ENCODE measurements around the gene PRR5L. TPM values are rescaled to one million over a fixed set of nuclear protein-coding genes. Genes with fewer than 3 reads are reported as not detected.
A peak's percentile ranks its signal among the peaks of the same experiment; 100 is the strongest.

Gene PRR5L
- polyA plus RNA-seq, 1 of the 3 experiments (the other 2 are of a cell fraction): 0.46 TPM

- TF ChIP-seq CTCF (IDR thresholded peaks at IDR 0.05) (no peak), USF2 (IDR thresholded peaks at IDR 0.05; ENCODE audit: borderline replicate concordance, low read depth, low read length) (peak; percentile 98), TAF1 (IDR thresholded peaks at IDR 0.05; ENCODE audit: borderline replicate concordance, low read depth, low read length) (peak; percentile 90), USF1 (IDR thresholded peaks at IDR 0.05; ENCODE audit: borderline replicate concordance, low read depth) (peak; percentile 100), CHD2 (IDR thresholded peaks at IDR 0.05; ENCODE audit: low read length, partially characterized antibody) (peak; percentile 95), REST (IDR thresholded peaks at IDR 0.05; ENCODE audit: low read depth, low read length) (peak; percentile 45; the same call in 1 of the 2 replicates), POLR2AphosphoS5 (IDR thresholded peaks at IDR 0.05; ENCODE audit: low read depth, low read length) (peak; percentile 70), RCOR1 (IDR thresholded peaks at IDR 0.05; ENCODE audit: low read length) (peak; percentile 70), SIN3A (IDR thresholded peaks at IDR 0.05; ENCODE audit: borderline replicate concordance, low read depth, low read length) (peak; percentile 98), RXRA (IDR thresholded peaks at IDR 0.05; ENCODE audit: borderline replicate concordance, low read depth) (no peak), YY1 (IDR thresholded peaks at IDR 0.05; ENCODE audit: low read depth) (peak; percentile 99), ZBTB33 (IDR thresholded peaks at IDR 0.05; ENCODE audit: borderline replicate concordance, low read depth) (no peak), RAD21 (IDR thresholded peaks at IDR 0.05; ENCODE audit: low read length) (no peak), TCF12 (IDR thresholded peaks at IDR 0.05) (peak; percentile 46; the same call in 1 of the 2 replicates), EZH2phosphoT487 (IDR thresholded peaks at IDR 0.05; ENCODE audit: borderline replicate concordance, low read depth) (no peak), GATA2 (CRISPR knock-in tag; IDR thresholded peaks at IDR 0.05) (no peak), NFIC (IDR thresholded peaks at IDR 0.05; ENCODE audit: borderline replicate concordance) (no peak), SMC3 (IDR thresholded peaks at IDR 0.05; ENCODE audit: low read depth, low read length) (no peak), GABPA (IDR thresholded peaks at IDR 0.05; ENCODE audit: low read depth) (no peak), MEF2A (IDR thresholded peaks at IDR 0.05; ENCODE audit: borderline replicate concordance, low read depth) (no peak), JUND (IDR thresholded peaks at IDR 0.05) (no peak), FOXM1 (IDR thresholded peaks at IDR 0.05; ENCODE audit: low read depth) (no peak), NRF1 (IDR thresholded peaks at IDR 0.05; ENCODE audit: low read depth, low read length) (no peak), MAX (IDR thresholded peaks at IDR 0.05; ENCODE audit: low read depth) (0 out of 2 replicates have a peak, but pooled peaks have one; percentile 78)
Measured at GRCh38 chr11:36289226-36289852, 6.7 kb upstream of the PRR5L start, which contains the start of gene COMMD9 (continued).

All from SK-N-SH (cell line).